Left ventricle myocardium inferior (tissue), 1 donor: ENCODE data around the gene SURF2. TPM values are rescaled to one million over a fixed set of nuclear protein-coding genes. Genes with fewer than 3 reads are reported as not detected.

ENCODE experiments used
- DNase-seq: peaks from one replicate; pipeline ENCODE4 v3.0.0-alpha.2; 2020
- H3K27ac ChIP-seq: fragments of 200-600 bp; replicated peaks from 2 replicates; pipeline ENCODE4 v1.8.0; 2021
- H3K27me3 ChIP-seq: fragments of 200-600 bp; 2 replicates; pipeline ENCODE4 v1.8.0; 2021; ENCODE audit warnings: low read depth
- H3K36me3 ChIP-seq: fragments of 200-600 bp; 2 replicates; pipeline ENCODE4 v1.8.0; 2021
- H3K4me1 ChIP-seq: fragments of 200-600 bp; 2 replicates; pipeline ENCODE4 v1.8.0; 2021
- H3K4me3 ChIP-seq: fragments of 200-600 bp; 2 replicates; pipeline ENCODE4 v1.8.0; 2021; ENCODE audit warnings: mild to moderate bottlenecking, moderate library complexity
- H3K9me3 ChIP-seq: fragments of 200-600 bp; replicated peaks from 2 replicates; pipeline ENCODE4 v1.8.0; 2021
- intact Hi-C: fragments of 100-400 bp; cut with micrococcal nuclease; formaldehyde crosslinking; loops from one replicate; pipeline ENCODE4 v1.11.0; 2022
- total RNA-seq: library from RNA; stranded (reverse); fragmentation: NEBNext Ultra II Directional; extraction: Animal tissue kit (Norgen Biotek cat#: 25700); gene quantifications from one replicate; pipeline ENCODE4 v1.2.1, GENCODE V29; 2021
- TF ChIP-seq, protein P1 (sequence below): fragments of 200-600 bp; IDR thresholded peaks from 2 replicates; pipeline ENCODE4 v1.8.0; 2021; ENCODE audit warnings: antibody characterized with exemption, mild to moderate bottlenecking, borderline replicate concordance
- donor health status: DM: no; HTN: yes; CAD: no; lungs with severe emphysema.

Gene SURF2
- total RNA-seq, 1 donor from 2014 or later, result 17.4 TPM

DNA sequence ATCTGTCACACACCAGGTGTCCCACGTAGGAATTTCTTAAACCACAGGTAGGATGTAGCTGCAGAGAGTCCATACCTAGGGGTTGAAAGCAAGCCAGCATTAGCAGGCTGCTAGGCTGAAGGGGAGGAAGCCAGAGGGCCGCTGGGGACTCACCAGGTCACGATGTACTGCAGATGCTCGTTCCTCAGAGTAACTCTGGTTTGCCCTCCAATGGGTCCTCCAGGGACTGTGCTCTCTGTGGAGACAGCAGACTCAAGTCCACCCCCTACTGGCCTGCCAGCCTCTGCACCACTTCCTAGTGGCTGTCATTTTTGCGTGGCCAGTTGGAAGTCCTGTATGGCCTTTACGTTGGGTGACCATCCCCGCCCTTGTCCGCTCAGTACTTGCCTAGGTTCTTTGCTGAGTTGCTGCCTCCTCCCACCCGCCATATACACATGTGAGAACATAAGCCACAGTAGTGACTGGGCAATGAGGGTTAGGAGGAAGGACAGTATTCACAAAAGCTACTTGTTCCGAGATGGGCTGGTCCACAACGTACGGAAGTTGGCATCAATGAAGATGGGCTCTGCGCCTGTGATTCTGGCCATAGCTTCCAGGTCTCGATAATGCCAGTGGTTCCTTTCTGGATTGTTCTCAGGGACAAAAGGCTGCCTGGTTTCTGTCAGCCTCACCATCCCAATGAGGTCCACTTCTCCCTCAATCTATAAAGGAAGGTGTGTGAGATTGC lies 4.3 kb upstream of the SURF2 start:
- Histone ChIP-seq H3K36me3 (peaks cover 56% of the 10 kb centered on the region), H3K4me1 (peaks cover 56% of the 10 kb centered on the region), H3K27ac (no peak overlapping the region), H3K9me3 (no peaks in the 10 kb centered on the region), H3K27me3 (no peaks in the 10 kb centered on the region), H3K4me3 (no peak overlapping the region)
- DNase-seq, result no peak
- TF ChIP-seq, protein P1, sequence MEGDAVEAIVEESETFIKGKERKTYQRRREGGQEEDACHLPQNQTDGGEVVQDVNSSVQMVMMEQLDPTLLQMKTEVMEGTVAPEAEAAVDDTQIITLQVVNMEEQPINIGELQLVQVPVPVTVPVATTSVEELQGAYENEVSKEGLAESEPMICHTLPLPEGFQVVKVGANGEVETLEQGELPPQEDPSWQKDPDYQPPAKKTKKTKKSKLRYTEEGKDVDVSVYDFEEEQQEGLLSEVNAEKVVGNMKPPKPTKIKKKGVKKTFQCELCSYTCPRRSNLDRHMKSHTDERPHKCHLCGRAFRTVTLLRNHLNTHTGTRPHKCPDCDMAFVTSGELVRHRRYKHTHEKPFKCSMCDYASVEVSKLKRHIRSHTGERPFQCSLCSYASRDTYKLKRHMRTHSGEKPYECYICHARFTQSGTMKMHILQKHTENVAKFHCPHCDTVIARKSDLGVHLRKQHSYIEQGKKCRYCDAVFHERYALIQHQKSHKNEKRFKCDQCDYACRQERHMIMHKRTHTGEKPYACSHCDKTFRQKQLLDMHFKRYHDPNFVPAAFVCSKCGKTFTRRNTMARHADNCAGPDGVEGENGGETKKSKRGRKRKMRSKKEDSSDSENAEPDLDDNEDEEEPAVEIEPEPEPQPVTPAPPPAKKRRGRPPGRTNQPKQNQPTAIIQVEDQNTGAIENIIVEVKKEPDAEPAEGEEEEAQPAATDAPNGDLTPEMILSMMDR, result peak; percentile 49
- intact Hi-C loops, result no loop called here

DNA sequence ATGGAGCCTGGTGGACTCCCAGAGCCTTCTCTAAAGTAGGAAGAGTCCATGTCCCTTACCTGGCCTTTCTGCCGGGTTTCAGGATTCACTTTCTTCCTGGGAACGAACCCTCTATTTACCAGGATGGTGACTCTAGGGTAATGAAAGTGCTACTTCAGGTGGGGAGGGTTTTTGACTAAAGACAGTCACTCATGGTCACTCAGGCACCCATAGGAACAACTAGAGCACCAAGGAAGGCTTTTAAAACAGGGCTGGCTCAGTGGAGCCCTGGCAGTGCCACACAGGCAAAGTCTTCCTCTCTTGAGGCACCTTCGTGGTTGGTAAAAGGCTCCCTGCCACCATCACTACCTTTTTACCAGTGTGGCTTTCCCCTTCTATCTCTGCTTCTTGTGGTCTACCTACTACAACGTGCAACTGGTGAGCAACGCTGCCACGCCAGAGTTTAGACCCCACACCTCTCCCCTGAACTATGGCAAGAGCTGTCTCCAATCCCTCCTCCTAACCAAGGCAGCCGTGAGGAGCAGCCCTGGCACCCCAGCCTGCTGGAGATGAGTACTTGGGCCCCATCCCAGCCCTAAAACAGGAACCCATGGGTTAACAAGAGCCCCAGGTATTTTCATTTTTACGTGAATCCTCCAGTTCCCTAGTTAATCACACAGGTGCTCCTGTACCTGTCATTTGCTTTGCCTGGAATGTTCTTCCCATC lies 3.6 kb upstream of the SURF2 start:
- H3K27ac ChIP-seq, result no peak overlapping the region
- peaks cover 58% of the 10 kb centered on the region for H3K4me1 ChIP-seq
- no peak for DNase-seq
- TF ChIP-seq, protein P1, result no peak
- H3K27me3 ChIP-seq, result no peaks in the 10 kb centered on the region
- peaks cover 56% of the 10 kb centered on the region for H3K36me3 ChIP-seq
- no peaks in the 10 kb centered on the region for H3K9me3 ChIP-seq
- H3K4me3 ChIP-seq, result no peak overlapping the region
- intact Hi-C loops, result no loop called here

DNA sequence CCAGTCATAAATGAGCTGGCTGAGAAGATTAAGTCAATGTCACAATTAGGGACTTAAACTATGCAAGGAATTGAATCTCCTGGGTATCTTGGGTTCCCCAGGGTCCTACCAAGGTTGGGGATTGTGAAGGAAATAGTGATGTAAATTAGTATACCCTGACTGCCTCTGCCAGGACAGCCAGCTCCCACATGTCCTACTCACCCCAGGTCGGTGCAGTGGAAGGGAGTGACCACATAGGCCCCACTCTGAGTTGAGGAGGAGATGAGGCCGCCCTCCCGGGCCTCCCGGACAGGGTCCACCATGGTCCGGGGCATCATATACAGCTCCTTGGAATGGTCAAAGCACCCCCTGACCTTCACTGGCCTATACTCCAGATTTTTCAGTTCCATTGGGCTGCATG lies 2.8 kb upstream of the SURF2 start:
- H3K36me3 ChIP-seq, result peaks cover 56% of the 10 kb centered on the region
- intact Hi-C loops, result no loop called here
- no peak for DNase-seq

DNA sequence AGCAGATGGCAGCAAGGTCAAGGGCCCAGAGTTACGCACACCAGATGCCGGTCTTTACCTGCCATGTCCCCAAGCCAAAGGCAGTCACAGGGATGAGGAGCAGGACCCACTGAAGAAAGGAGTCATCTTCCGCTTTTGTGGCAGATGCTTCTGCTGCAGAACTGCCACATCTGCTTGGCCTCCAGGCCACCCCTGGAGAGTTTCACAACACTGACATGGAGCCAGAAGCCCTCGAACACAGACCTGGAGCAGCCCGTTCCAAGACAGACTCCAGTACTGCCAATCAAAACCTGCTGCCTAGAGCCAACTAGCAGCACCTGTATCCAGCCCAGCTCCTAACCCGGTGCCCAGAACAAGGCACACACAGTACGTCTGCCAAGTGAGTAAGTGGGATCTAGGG lies 1.6 kb upstream of the SURF2 start:
- no peak for DNase-seq
- intact Hi-C loops, result no loop called here
- Histone ChIP-seq H3K9me3 (no peaks in the 10 kb centered on the region), H3K27ac (no peak overlapping the region), H3K4me1 (peaks cover 51% of the 10 kb centered on the region), H3K4me3 (peak overlapping the region; percentile 91), H3K36me3 (peaks cover 47% of the 10 kb centered on the region), H3K27me3 (no peaks in the 10 kb centered on the region)
- TF ChIP-seq, protein P1, result no peak

More for the DNA sequence above, 2.8 kb upstream of the SURF2 start:
- no peaks in the 10 kb centered on the region for H3K27me3 ChIP-seq
- H3K27ac ChIP-seq, result no peak overlapping the region
- H3K9me3 ChIP-seq, result no peaks in the 10 kb centered on the region
- no peak overlapping the region for H3K4me3 ChIP-seq
- H3K4me1 ChIP-seq, result peaks cover 55% of the 10 kb centered on the region
- TF ChIP-seq, protein P1, result no peak

DNA sequence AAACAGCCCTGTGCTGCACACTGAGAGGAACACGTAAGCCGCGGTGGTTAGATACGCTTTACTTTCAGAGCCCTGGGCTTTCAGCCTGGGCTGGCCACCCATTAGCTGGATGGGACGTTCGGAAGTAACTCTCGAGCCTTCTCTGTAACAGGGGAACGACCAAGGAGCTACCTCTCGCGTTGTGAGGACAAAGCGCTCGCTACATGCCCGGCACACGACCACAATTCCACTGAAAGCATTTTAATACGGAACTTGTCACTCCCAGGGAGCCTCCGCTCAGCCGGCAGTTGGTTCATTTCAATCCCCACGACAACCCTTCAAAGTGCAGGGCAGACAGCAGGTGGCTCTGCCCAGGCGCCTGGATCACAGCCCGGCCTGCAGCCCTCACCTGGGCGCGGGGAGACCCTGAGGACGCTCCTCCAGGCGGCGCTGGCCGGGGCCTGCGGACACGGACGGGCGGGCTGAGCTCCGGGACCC lies 431 bp upstream of the SURF2 start:
- no peak for DNase-seq
- H3K4me1 ChIP-seq, result peaks cover 49% of the 10 kb centered on the region
- intact Hi-C loops, result no loop called here
- peak overlapping the region; percentile 91 for H3K4me3 ChIP-seq
- TF ChIP-seq, protein P1, result no peak
- no peaks in the 10 kb centered on the region for H3K27me3 ChIP-seq
- peaks cover 44% of the 10 kb centered on the region for H3K36me3 ChIP-seq
- no peaks in the 10 kb centered on the region for H3K9me3 ChIP-seq
- H3K27ac ChIP-seq, result peak overlapping the region; percentile 87
